Suprapubic skin (tissue), 4 donors: ENCODE data around the gene UXT.

Experiments
- CTCF ChIP-seq, 2 donors: fragments of 200-600 bp in 1 of 2; fragments of 450-650 bp in 1 of 2; sonication (generic) in 1 of 2; IDR thresholded peaks; one replicate each; pipeline ENCODE4 v1.5.1; 2016 to 2019; ENCODE audit warnings: antibody characterized with exemption in 2 of 2, mild to moderate bottlenecking in 1 of 2, moderate library complexity in 1 of 2
- EP300 ChIP-seq: sonication (generic); formaldehyde crosslinking; IDR thresholded peaks from one replicate; pipeline ENCODE4 v1.6.1; 2017; ENCODE audit warnings: antibody characterized with exemption
- POLR2A ChIP-seq, 2 donors: fragments of 450-650 bp; IDR thresholded peaks; one replicate each; pipeline ENCODE4 v1.6.1; 2017; ENCODE audit warnings: antibody characterized with exemption in 2 of 2, mild to moderate bottlenecking in 2 of 2, moderate library complexity in 2 of 2
- POLR2AphosphoS5 ChIP-seq, 3 donors: sonication (generic); formaldehyde crosslinking; IDR thresholded peaks; one replicate each; pipeline ENCODE4 v1.6.1; 2017; ENCODE audit warnings: antibody characterized with exemption in 3 of 3

DNA sequence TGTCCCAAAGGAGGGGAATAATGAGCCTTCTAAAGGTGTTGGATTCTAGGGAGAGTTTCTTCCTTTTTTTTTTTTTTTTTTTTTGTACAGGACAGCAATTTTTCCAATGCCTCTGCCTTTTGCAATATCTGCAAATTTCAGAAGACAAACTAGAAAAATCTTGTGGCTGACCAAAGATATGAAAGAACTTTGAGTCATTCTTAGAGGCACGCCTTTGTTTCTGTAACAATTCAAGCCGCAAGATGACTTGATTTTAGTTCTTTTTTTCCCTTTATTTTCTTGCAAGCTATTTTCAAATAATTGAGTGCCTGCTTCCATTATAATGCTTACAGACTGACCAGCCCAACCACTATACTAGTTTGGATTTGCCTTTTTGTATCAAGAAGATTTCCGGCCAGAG, 47.6 kb upstream of the UXT start:
- TF ChIP-seq CTCF (IDR thresholded peaks at IDR 0.05) (no peak), POLR2A (IDR thresholded peaks at IDR 0.05) (no peak), POLR2AphosphoS5 (IDR thresholded peaks at IDR 0.05) (no peak), EP300 (no peak)
